ENCODE measurements around the gene CNTN4.

Gene CNTN4

DNA sequence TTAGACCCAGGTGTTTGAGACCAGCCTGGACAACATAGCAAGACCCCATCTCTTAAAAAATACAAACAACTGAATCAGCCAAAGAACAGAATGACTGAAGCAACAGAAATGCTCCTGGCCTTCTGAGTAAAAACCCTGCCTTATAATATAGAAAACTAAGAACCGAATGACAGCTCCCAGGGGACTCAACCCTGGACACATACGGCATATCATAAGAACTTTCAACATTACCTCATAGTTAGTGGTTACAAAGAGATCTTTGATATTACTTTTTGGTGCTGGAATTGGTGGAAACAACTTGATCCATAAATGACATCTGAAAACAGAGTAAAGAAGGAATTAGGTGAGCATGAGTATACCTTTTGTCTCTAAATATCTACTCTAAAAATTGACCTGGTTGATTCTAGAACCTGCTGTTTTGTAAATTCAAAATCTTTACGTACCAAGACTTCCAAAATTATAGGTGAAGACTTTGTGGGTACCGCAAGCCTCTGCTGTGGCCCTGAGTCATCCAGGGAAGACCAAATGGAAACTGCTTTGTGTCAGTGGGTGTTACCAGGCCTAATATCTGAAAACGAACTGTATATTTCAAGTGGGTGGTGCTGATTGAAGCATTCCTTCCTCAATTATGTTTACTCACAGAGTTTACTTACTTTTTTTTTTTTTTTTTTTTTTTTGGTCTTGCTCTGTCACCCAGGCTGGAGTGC lies 976.0 kb downstream of the CNTN4 start:
- no peaks in the 10 kb centered on the region for H3K9me3 ChIP-seq (ENCODE audit: control insufficient read depth, low read length)

DNA sequence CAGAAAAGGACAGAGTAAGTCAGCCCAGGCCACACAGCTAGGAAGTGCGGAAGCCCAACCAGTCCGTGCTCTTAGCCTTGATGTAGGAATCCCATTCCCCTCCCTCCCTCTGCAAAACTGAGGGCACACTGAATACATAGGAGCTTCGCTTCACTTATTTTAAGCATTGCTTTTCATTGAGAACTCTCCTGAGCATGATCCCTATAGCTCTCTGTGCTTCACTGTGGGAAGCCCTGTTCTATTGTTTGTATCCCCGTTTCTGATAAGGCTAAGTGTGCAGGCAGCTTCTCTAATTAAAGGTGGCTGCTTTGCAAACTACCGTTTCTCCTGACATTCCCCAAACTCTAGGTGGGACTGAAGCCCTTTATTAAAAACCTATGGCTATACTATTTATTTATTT lies 981.6 kb downstream of the CNTN4 start:
- WGBS, 2 experiments (ENCODE audit: insufficient coverage in 2 of 2): 71 to 72% methylated on average over 3 to 4 of the region's 5 CpGs
- Histone ChIP-seq H3K36me3 (ENCODE audit: control insufficient read depth, insufficient read depth, low read length) (no peaks in the 10 kb centered on the region), H3K4me3 (ENCODE audit: extremely low read depth, insufficient read depth, low read length, poor library complexity, severe bottlenecking) (no peak overlapping the region), H3K9me3 (ENCODE audit: control insufficient read depth, low read length) (no peaks in the 10 kb centered on the region), H3K27ac (ENCODE audit: low read depth, low read length, severe bottlenecking) (no peak overlapping the region), H3K4me1 (ENCODE audit: control insufficient read depth, insufficient read depth, low read length, poor library complexity, severe bottlenecking) (no peaks in the 10 kb centered on the region)

More for the DNA sequence above, 976.0 kb downstream of the CNTN4 start:
- H3K36me3 ChIP-seq (ENCODE audit: control insufficient read depth, insufficient read depth, low read length): no peaks in the 10 kb centered on the region
- H3K4me3 ChIP-seq (ENCODE audit: extremely low read depth, insufficient read depth, low read length, poor library complexity, severe bottlenecking): no peak overlapping the region
- no peak overlapping the region for H3K27ac ChIP-seq (ENCODE audit: low read depth, low read length, severe bottlenecking)
- WGBS, 2 experiments (ENCODE audit: insufficient coverage in 2 of 2): 100% methylated on average over 1 of the region's 5 CpGs
- H3K4me1 ChIP-seq (ENCODE audit: control insufficient read depth, insufficient read depth, low read length, poor library complexity, severe bottlenecking): no peaks in the 10 kb centered on the region

DNA sequence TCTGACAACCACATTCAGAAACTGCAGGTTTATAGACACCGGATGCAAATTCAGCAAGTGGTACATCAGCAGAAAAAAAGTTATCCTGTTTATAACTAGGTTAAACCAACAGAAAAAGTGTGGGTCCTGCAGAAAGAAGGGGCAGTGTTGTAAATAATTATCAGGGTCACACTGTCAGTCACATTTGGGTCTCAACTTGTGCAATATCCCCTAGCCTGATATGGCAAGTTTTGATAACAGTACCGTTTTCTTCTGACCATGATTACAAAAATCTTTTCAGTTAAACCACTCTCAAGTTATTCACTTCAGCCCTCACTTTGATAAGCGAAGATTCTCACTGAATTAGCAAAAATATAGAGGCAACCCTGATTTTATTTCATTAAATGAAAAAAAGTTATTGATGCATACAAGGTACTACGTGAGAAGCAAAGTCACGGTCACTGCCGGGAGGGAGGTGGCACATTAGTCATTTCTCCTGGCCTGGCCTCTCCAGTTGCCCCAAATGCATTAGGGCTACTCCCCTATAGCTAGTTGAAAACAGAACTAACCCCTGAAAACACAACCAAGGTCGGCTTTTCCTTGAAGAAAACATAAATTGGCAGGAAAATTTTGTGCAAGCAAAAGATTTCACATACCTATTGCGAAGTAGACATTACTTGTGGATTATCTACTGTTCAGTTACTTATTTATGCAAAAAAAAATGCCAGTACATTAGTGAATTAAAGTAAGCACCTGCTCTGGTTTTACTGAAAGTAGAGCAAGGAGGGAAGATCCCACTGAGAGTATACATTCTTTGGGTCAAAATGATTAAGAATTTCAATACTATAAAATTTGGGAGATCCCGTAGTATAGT lies 982.9 kb downstream of the CNTN4 start:
- Histone ChIP-seq H3K9me3 (ENCODE audit: control insufficient read depth, low read length) (no peaks in the 10 kb centered on the region), H3K36me3 (ENCODE audit: control insufficient read depth, insufficient read depth, low read length) (no peaks in the 10 kb centered on the region), H3K27ac (ENCODE audit: low read depth, low read length, severe bottlenecking) (no peak overlapping the region), H3K4me1 (ENCODE audit: control insufficient read depth, insufficient read depth, low read length, poor library complexity, severe bottlenecking) (no peaks in the 10 kb centered on the region), H3K4me3 (ENCODE audit: extremely low read depth, insufficient read depth, low read length, poor library complexity, severe bottlenecking) (no peak overlapping the region)
- 82 to 88% methylated on average over 4 to 5 of the region's 9 CpGs for WGBS, 2 experiments (ENCODE audit: insufficient coverage in 2 of 2)

DNA sequence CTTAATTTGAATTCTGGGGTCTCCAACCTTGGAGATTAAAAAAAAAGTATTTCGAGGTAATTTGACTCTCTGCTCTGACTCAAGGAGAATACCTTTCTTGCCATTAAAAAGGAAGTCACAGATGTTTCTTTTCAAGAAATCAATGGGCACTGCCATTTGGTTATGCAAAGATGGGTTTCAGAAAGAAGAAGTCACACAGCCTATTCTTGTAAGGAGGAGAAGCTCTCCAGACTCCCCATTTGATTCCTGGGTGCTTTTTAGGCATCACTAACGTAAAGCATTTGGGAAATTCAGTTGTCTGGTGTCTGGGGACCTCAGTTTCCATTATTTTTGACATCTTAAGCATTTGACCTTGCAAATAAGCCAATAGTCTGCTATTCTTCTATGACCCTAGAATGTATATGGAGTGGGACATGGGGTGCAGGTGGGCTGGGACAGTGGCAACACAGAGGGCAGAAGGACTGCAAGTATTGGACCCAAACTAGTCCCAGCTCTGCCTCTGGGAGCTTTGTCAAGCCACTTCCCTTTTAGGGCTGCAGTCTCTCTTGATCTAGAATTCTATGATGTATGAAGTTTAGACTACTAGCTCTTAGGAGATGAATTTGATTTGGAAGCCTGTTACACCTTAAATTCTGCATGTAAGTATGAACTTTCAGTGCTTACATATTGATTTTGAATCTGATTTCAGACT lies 983.7 kb downstream of the CNTN4 start:
- Histone ChIP-seq H3K36me3 (ENCODE audit: control insufficient read depth, insufficient read depth, low read length) (no peaks in the 10 kb centered on the region), H3K9me3 (ENCODE audit: control insufficient read depth, low read length) (no peaks in the 10 kb centered on the region), H3K4me3 (ENCODE audit: extremely low read depth, insufficient read depth, low read length, poor library complexity, severe bottlenecking) (no peak overlapping the region), H3K27ac (ENCODE audit: low read depth, low read length, severe bottlenecking) (no peak overlapping the region), H3K4me1 (ENCODE audit: control insufficient read depth, insufficient read depth, low read length, poor library complexity, severe bottlenecking) (no peaks in the 10 kb centered on the region)
- WGBS, 2 experiments (ENCODE audit: insufficient coverage in 2 of 2): 100% methylated on average over 1 of the region's 2 CpGs

DNA sequence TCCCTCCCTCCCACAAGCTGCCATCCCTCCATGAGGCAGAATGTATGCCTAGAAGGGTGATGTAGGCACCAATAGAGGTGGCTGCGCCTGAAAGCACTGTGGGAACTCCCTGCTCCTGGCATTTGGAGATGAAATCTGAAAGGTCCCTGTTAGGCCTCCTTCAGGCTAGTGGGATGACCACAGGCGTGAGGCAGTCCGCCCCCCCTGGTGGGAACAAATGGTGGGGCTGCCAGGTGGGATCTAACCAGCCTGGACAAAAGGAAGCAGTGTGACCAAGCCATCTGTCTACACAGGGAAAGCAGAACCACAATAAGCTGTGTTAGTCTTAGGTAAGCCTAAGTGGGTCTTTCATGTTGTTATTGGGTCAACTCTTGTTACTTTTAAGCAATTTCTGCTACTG lies 986.2 kb downstream of the CNTN4 start:
- H3K36me3 ChIP-seq (ENCODE audit: control insufficient read depth, insufficient read depth, low read length): no peaks in the 10 kb centered on the region
- WGBS, 2 experiments (ENCODE audit: insufficient coverage in 2 of 2): 90% methylated on average over 3 of the region's 3 CpGs
- no peaks in the 10 kb centered on the region for H3K9me3 ChIP-seq (ENCODE audit: control insufficient read depth, low read length)
- no peak overlapping the region for H3K27ac ChIP-seq (ENCODE audit: low read depth, low read length, severe bottlenecking)
- no peaks in the 10 kb centered on the region for H3K4me1 ChIP-seq (ENCODE audit: control insufficient read depth, insufficient read depth, low read length, poor library complexity, severe bottlenecking)
- no peak overlapping the region for H3K4me3 ChIP-seq (ENCODE audit: extremely low read depth, insufficient read depth, low read length, poor library complexity, severe bottlenecking)

DNA sequence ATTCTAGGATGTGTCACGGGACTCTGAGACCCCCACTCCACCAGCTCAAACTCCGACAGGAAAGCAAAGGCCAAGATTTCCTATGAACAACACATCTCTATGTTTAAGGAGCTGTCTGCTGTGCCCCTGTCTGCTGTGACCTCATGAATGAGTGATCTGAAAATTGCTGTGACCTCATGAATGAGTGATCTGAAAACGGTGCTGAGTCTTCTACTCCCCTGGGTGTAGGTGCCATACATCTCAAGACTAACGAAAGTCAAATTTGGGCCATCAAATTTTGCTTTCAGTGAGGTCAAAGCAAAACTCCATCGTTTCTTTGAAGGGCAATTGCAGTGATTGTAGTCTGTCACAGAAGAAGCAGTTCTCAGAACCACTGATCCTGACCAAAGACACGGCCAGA lies 987.1 kb downstream of the CNTN4 start:
- Histone ChIP-seq H3K9me3 (ENCODE audit: control insufficient read depth, low read length) (no peaks in the 10 kb centered on the region), H3K4me1 (ENCODE audit: control insufficient read depth, insufficient read depth, low read length, poor library complexity, severe bottlenecking) (no peaks in the 10 kb centered on the region), H3K27ac (ENCODE audit: low read depth, low read length, severe bottlenecking) (no peak overlapping the region), H3K36me3 (ENCODE audit: control insufficient read depth, insufficient read depth, low read length) (no peaks in the 10 kb centered on the region), H3K4me3 (ENCODE audit: extremely low read depth, insufficient read depth, low read length, poor library complexity, severe bottlenecking) (no peak overlapping the region)
- 86 to 93% methylated on average over 5 of the region's 6 CpGs for WGBS, 2 experiments (ENCODE audit: insufficient coverage in 2 of 2)

DNA sequence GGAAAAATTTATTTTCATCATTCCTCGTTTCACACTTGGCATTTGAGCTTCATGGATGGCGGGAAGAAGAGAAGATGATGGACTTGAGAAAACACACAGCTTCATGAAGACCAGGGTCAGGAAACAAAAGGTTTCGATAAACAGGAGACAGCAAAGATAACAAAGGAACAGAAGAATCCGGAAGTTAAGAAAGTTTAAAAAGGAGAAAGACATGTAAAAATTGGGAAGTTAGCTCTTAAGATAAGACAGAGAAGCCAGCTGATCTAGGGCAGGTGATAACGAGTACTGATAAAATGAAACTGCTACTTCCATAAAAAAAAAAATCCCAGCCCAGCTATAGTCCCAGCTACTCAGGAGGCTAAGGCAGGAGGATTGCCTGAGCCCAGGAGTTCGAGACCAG lies 987.6 kb downstream of the CNTN4 start:
- WGBS, 2 experiments (ENCODE audit: insufficient coverage in 2 of 2): 95 to 98% methylated on average over 3 to 5 of the region's 6 CpGs
- Histone ChIP-seq H3K4me1 (ENCODE audit: control insufficient read depth, insufficient read depth, low read length, poor library complexity, severe bottlenecking) (no peaks in the 10 kb centered on the region), H3K36me3 (ENCODE audit: control insufficient read depth, insufficient read depth, low read length) (no peaks in the 10 kb centered on the region)

DNA sequence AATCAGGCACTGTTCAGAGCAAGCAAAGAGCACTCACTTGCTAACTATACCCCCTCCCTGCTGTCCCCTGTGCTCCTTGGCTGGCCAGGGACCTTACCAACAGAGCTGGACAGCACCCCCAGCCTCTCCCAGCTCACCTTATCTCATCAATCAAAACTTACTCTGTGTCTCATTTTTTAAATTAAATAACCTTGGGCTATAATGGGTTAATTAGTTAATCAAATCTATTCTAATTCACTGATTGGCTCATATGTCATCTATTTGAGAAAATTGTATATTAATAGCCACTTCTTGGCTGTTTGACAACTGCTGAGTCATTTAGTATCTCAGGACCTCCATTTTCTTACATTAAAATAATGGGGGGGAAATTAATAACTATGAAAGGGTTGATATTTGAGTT lies 988.6 kb downstream of the CNTN4 start:
- H3K36me3 ChIP-seq (ENCODE audit: control insufficient read depth, insufficient read depth, low read length): no peaks in the 10 kb centered on the region
- no peaks in the 10 kb centered on the region for H3K4me1 ChIP-seq (ENCODE audit: control insufficient read depth, insufficient read depth, low read length, poor library complexity, severe bottlenecking)
- no peak overlapping the region for H3K4me3 ChIP-seq (ENCODE audit: extremely low read depth, insufficient read depth, low read length, poor library complexity, severe bottlenecking)
- no peaks in the 10 kb centered on the region for H3K9me3 ChIP-seq (ENCODE audit: control insufficient read depth, low read length)
- H3K27ac ChIP-seq (ENCODE audit: low read depth, low read length, severe bottlenecking): no peak overlapping the region

More for the DNA sequence above, 987.6 kb downstream of the CNTN4 start:
- Histone ChIP-seq H3K27ac (ENCODE audit: low read depth, low read length, severe bottlenecking) (no peak overlapping the region), H3K9me3 (ENCODE audit: control insufficient read depth, low read length) (no peaks in the 10 kb centered on the region), H3K4me3 (ENCODE audit: extremely low read depth, insufficient read depth, low read length, poor library complexity, severe bottlenecking) (no peak overlapping the region)

DNA sequence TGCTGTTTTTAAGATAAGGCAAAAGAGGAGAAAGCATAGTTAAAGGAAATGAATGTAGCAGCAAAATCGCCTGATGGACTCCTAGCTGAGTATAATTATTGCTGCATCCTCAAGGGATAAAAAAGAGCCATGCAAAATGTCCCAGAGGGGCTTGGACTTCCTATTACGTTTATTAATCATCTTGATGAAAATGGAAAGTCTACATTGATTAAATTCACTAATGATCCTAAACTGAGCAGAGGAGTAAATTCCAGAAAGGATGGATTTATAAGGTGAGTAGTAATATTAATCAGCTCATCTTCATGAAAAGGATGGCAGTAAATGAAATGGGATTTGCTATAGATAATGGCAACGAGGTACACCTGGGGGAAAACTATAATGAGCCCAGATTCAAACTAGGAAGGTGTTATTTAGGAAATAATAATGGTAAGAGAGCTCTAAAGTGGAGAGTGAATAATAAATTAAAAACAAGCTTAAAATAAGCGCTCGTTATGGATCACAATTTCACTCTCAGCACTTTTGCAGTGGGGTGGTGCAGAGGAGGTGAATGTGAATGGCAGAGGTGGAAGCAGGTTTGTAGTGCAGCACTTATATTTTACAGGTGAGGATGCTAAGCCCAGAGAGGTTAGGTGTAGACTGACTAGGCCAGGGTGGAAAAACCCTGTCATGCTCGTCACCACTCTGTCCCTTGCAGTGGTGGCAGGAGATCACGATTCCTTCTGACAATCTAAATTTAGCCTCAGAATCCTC lies 989.2 kb downstream of the CNTN4 start:
- no peaks in the 10 kb centered on the region for H3K9me3 ChIP-seq (ENCODE audit: control insufficient read depth, low read length)
- H3K4me1 ChIP-seq (ENCODE audit: control insufficient read depth, insufficient read depth, low read length, poor library complexity, severe bottlenecking): no peaks in the 10 kb centered on the region
- no peak overlapping the region for H3K27ac ChIP-seq (ENCODE audit: low read depth, low read length, severe bottlenecking)
- H3K36me3 ChIP-seq (ENCODE audit: control insufficient read depth, insufficient read depth, low read length): no peaks in the 10 kb centered on the region
- 91 to 93% methylated on average over 4 to 6 of the region's 7 CpGs for WGBS, 2 experiments (ENCODE audit: insufficient coverage in 2 of 2)
- H3K4me3 ChIP-seq (ENCODE audit: extremely low read depth, insufficient read depth, low read length, poor library complexity, severe bottlenecking): no peak overlapping the region

DNA sequence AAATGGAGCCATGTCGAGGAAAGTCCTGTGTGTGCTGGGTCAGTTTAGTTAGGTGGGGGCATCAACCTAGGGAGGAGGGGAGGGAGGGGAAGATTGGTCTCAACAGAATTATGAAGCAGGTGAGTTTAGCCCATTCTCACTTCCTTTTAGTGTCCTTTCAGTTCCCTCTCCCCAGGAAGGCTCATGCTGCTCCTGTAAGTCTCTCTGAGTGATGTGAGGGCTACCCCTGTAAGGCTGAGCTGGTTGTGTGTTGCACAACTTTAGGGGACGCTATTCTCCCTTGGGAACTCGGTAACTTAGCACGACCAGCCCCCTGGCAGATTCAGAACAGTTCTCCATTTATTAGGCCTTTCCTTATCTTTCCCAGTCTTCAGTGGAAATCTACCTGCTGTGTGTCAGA lies 990.4 kb downstream of the CNTN4 start:
- Histone ChIP-seq H3K27ac (ENCODE audit: low read depth, low read length, severe bottlenecking) (no peak overlapping the region), H3K9me3 (ENCODE audit: control insufficient read depth, low read length) (no peaks in the 10 kb centered on the region), H3K4me1 (ENCODE audit: control insufficient read depth, insufficient read depth, low read length, poor library complexity, severe bottlenecking) (no peaks in the 10 kb centered on the region), H3K36me3 (ENCODE audit: control insufficient read depth, insufficient read depth, low read length) (no peaks in the 10 kb centered on the region), H3K4me3 (ENCODE audit: extremely low read depth, insufficient read depth, low read length, poor library complexity, severe bottlenecking) (no peak overlapping the region)
- WGBS, 2 experiments (ENCODE audit: insufficient coverage in 2 of 2): 86 to 98% methylated on average over 3 to 4 of the region's 4 CpGs
